Loucy (cell line): ENCODE measurements around the gene EVX1.

ENCODE experiments used
- H2AFZ ChIP-seq: fragments of 200-600 bp; sonication (generic); 2 replicates; pipeline ENCODE4 v1.6.0; 2016; ENCODE audit warnings: antibody characterized with exemption, mild to moderate bottlenecking, low read length, moderate library complexity
- H3F3A ChIP-seq: fragments of 200-600 bp; 2 replicates; pipeline ENCODE4 v1.6.0; 2016; ENCODE audit warnings: antibody characterized with exemption, low read depth, mild to moderate bottlenecking
- H3K27me3 ChIP-seq: fragments of 200-600 bp; sonication (generic); 2 replicates; pipeline ENCODE4 v1.6.1; 2014; ENCODE audit warnings: low read length, mild to moderate bottlenecking; ENCODE audit not compliant: insufficient read depth, poor library complexity, severe bottlenecking
- H3K36me3 ChIP-seq: fragments of 200-600 bp; sonication (generic); 2 replicates; pipeline ENCODE4 v1.6.1; 2016; ENCODE audit warnings: low read length; ENCODE audit not compliant: insufficient read depth
- H3K4me1 ChIP-seq: fragments of 200-600 bp; sonication (generic); 2 replicates; pipeline ENCODE4 v1.5.1; 2014; ENCODE audit warnings: low read length, mild to moderate bottlenecking; ENCODE audit not compliant: insufficient read depth, poor library complexity, severe bottlenecking
- H3K4me2 ChIP-seq: fragments of 200-600 bp; sonication (generic); 2 replicates; pipeline ENCODE4 v1.6.0; 2014; ENCODE audit warnings: antibody characterized with exemption, low read length, low read depth, mild to moderate bottlenecking; ENCODE audit not compliant: poor library complexity, severe bottlenecking
- H3K4me3 ChIP-seq: fragments of 200-600 bp; sonication (generic); 2 replicates; pipeline ENCODE4 v1.5.1; 2014; ENCODE audit warnings: low read length, mild to moderate bottlenecking, mixed read lengths; ENCODE audit not compliant: poor library complexity, severe bottlenecking
- H3K79me2 ChIP-seq: fragments of 200-600 bp; sonication (generic); 2 replicates; pipeline ENCODE4 v1.6.1; 2014; ENCODE audit warnings: low read length; ENCODE audit not compliant: insufficient read depth
- H3K9ac ChIP-seq: fragments of 200-600 bp; sonication (generic); 2 replicates; pipeline ENCODE4 v1.6.0; 2014; ENCODE audit warnings: mild to moderate bottlenecking, low read depth, low read length, moderate library complexity; ENCODE audit not compliant: poor library complexity, severe bottlenecking
- H3K9me2 ChIP-seq: fragments of 200-600 bp; sonication (generic); replicated peaks from 2 replicates; pipeline ENCODE4 v1.6.1; 2016; ENCODE audit warnings: low read depth, low read length, mixed read lengths
- H3K9me3 ChIP-seq: fragments of 200-600 bp; sonication (generic); 2 replicates; pipeline ENCODE4 v1.6.1; 2014; ENCODE audit warnings: mild to moderate bottlenecking, antibody characterized with exemption, low read length, low read depth; ENCODE audit not compliant: insufficient read depth
- H4K20me1 ChIP-seq: fragments of 200-600 bp; sonication (generic); 2 replicates; pipeline ENCODE4 v1.6.0; 2014; ENCODE audit warnings: antibody characterized with exemption, low read length, mild to moderate bottlenecking; ENCODE audit not compliant: insufficient read depth, poor library complexity, severe bottlenecking
- CTCF ChIP-seq: fragments of 200-600 bp; sonication (generic); conservative IDR thresholded peaks from 2 replicates; pipeline ENCODE4 v1.5.1; 2014; ENCODE audit warnings: mild to moderate bottlenecking, antibody characterized with exemption, low read length
- EZH2phosphoT487 ChIP-seq: fragments of 200-600 bp; IDR thresholded peaks from 2 replicates; pipeline ENCODE4 v1.6.1; 2018; ENCODE audit warnings: antibody characterized with exemption, mild to moderate bottlenecking, moderate library complexity, borderline replicate concordance

The EVX1 gene

GRCh38 chr7:27238979-27239386 lies 3.6 kb upstream of the EVX1 start:
- Histone ChIP-seq H2AFZ (no peak overlapping the region), H3K36me3 (no peaks in the 10 kb centered on the region), H3K4me3 (no peak overlapping the region), H3K9ac (no peak overlapping the region), H3K9me2 (no peaks in the 10 kb centered on the region), H4K20me1 (no peaks in the 10 kb centered on the region), H3F3A (no peaks in the 10 kb centered on the region), H3K27me3 (no peaks in the 10 kb centered on the region), H3K9me3 (no peaks in the 10 kb centered on the region), H3K4me2 (no peak overlapping the region), H3K4me1 (no peaks in the 10 kb centered on the region), H3K79me2 (no peaks in the 10 kb centered on the region)
- TF ChIP-seq CTCF (no peak), EZH2phosphoT487 (no peak)

- Histone ChIP-seq H3K9ac (no peak overlapping the region), H4K20me1 (no peaks in the 10 kb centered on the region), H3K79me2 (no peaks in the 10 kb centered on the region), H3K4me3 (no peak overlapping the region), H3K36me3 (no peaks in the 10 kb centered on the region), H3K9me3 (no peaks in the 10 kb centered on the region), H2AFZ (no peak overlapping the region), H3K4me1 (no peaks in the 10 kb centered on the region), H3F3A (no peaks in the 10 kb centered on the region), H3K4me2 (no peak overlapping the region), H3K27me3 (no peaks in the 10 kb centered on the region), H3K9me2 (no peaks in the 10 kb centered on the region)
- TF ChIP-seq EZH2phosphoT487 (no peak), CTCF (no peak)
Observed at GRCh38 chr7:27239387-27240014, 3.1 kb upstream of the EVX1 start.

- H3K4me3 ChIP-seq = no peak overlapping the region
- no peaks in the 10 kb centered on the region for H3K27me3 ChIP-seq
- no peaks in the 10 kb centered on the region for H3F3A ChIP-seq
- H3K4me2 ChIP-seq = no peak overlapping the region
- no peaks in the 10 kb centered on the region for H3K4me1 ChIP-seq
- no peak for TF ChIP-seq CTCF
- no peak for TF ChIP-seq EZH2phosphoT487
- H3K79me2 ChIP-seq = no peaks in the 10 kb centered on the region
- H3K9me3 ChIP-seq = no peaks in the 10 kb centered on the region
- H2AFZ ChIP-seq = no peak overlapping the region
- H3K9me2 ChIP-seq = no peaks in the 10 kb centered on the region
- H3K9ac ChIP-seq = no peak overlapping the region
- no peaks in the 10 kb centered on the region for H3K36me3 ChIP-seq
- H4K20me1 ChIP-seq = no peaks in the 10 kb centered on the region
Observed at GRCh38 chr7:27240015-27240731, 2.4 kb upstream of the EVX1 start.
